ENCODE data around the gene FRAT1.
A peak's percentile ranks its signal among the peaks of the same experiment; 100 is the strongest.

- TF ChIP-seq POLR2AphosphoS5 (IDR thresholded peaks at IDR 0.05) (peak in 1 of 2 donors; percentile 20), CTCF (IDR thresholded peaks at IDR 0.05) (peak; percentile 49 to 61 (median 54))
These were observed 36.5 kb downstream of the FRAT1 start for GRCh38 chr10:97355571-97355975.
